Vagina (tissue), 2 donors: ENCODE data around the gene BRICD5. TPM values are rescaled to one million over a fixed set of nuclear protein-coding genes. Genes with fewer than 3 reads are reported as not detected.
"Not testable (repeated sequence)": the region's sequence is repeated elsewhere in the genome, so short reads cannot be mapped to it uniquely, and the experiment has no call there.

Source experiments
- DNase-seq, 2 donors: peaks; one replicate each; pipeline ENCODE4 v3.0.0-alpha.2; 2017; ENCODE audit errors: extremely low spot score in 2 of 2
- H3K27ac ChIP-seq: fragments of 200-600 bp; sonication (generic); one replicate; pipeline ENCODE4 v1.5.1; 2019
- H3K27me3 ChIP-seq: fragments of 200-600 bp; sonication (generic); one replicate; pipeline ENCODE4 v1.5.1; 2019
- H3K36me3 ChIP-seq, 2 donors: fragments of 200-600 bp; sonication (generic); one replicate each; pipeline ENCODE4 v1.5.1; 2017 to 2019
- H3K4me1 ChIP-seq: fragments of 200-600 bp; sonication (generic); one replicate; pipeline ENCODE4 v1.5.1; 2019
- H3K4me3 ChIP-seq, 2 donors: fragments of 200-600 bp; sonication (generic); 1 replicate in 1 of 2; 2 replicates in 1 of 2; pipeline ENCODE4 v1.5.1; 2016 to 2019
- H3K9me3 ChIP-seq: fragments of 200-600 bp; sonication (generic); one replicate; pipeline ENCODE4 v1.5.1; 2019
- CTCF ChIP-seq, 3 experiments: fragments of 450-650 bp in 2 of 3; fragments of 200-600 bp in 1 of 3; sonication (generic) in 1 of 3; IDR thresholded peaks; one replicate each; pipeline ENCODE4 v1.5.1; 2017 to 2019; ENCODE audit warnings: antibody characterized with exemption in 3 of 3, mild to moderate bottlenecking in 2 of 3, moderate library complexity in 2 of 3
- POLR2A ChIP-seq, 2 donors: fragments of 450-650 bp; IDR thresholded peaks; one replicate each; pipeline ENCODE4 v1.6.1; 2017; ENCODE audit warnings: antibody characterized with exemption in 2 of 2, mild to moderate bottlenecking in 2 of 2, moderate library complexity in 2 of 2
- POLR2AphosphoS5 ChIP-seq, 2 donors: sonication (generic); formaldehyde crosslinking; IDR thresholded peaks; one replicate each; pipeline ENCODE4 v1.9.0; 2017; ENCODE audit warnings: antibody characterized with exemption in 2 of 2, mild to moderate bottlenecking in 2 of 2, low read depth in 1 of 2; ENCODE audit not compliant: insufficient read depth in 1 of 2
- intact Hi-C: fragments of 100-400 bp; cut with DNase I; formaldehyde crosslinking; loops from one replicate; pipeline ENCODE4 v1.15.1; 2023
- total RNA-seq: library from RNA; depleted of rRNA; stranded (reverse); fragments of >200 nt; gene quantifications from one replicate; pipeline ENCODE4 v1.2.3, GENCODE V29; 2016

BRICD5 gene
- 9.6 TPM for total RNA-seq

GRCh38 chr16:2210386-2211365 lies at the start of gene BRICD5:
BRICD5 (minus strand) TSS chr16:2210863; CDS start chr16:2210833, 30 bp downstream.
- intact Hi-C loops = no loop called here
- Histone ChIP-seq H3K9me3 (no peaks in the 10 kb centered on the region), H3K27me3 (no peaks in the 10 kb centered on the region), H3K36me3 (peaks cover 0 to 23% of the 10 kb centered on the region in 2 donors), H3K27ac (no peak within 1 kb of the TSS), H3K4me3 (no peak within 1 kb of the TSS), H3K4me1 (peaks cover 43% of the 10 kb centered on the region)
- TF ChIP-seq CTCF (IDR thresholded peaks at IDR 0.05) = no peak
- TF ChIP-seq POLR2AphosphoS5 (IDR thresholded peaks at IDR 0.05; ENCODE audit: insufficient read depth in 1 of 2, low read depth in 1 of 2) = no peak
- no peak for TF ChIP-seq POLR2A (IDR thresholded peaks at IDR 0.05)
- DNase-seq = no peak

GRCh38 chr16:2260250-2260649 lies 49.6 kb upstream of the BRICD5 start:
- H3K4me3 ChIP-seq = no peak overlapping the region
- no peaks in the 10 kb centered on the region for H3K27me3 ChIP-seq
- no peak for DNase-seq
- no peaks in the 10 kb centered on the region for H3K9me3 ChIP-seq
- H3K27ac ChIP-seq = no peak overlapping the region
- H3K36me3 ChIP-seq = peaks cover 2 to 83% of the 10 kb centered on the region in 2 donors
- intact Hi-C loops = no loop called here
- H3K4me1 ChIP-seq = peaks cover 3% of the 10 kb centered on the region
- TF ChIP-seq POLR2A (IDR thresholded peaks at IDR 0.05) = no peak
- TF ChIP-seq CTCF (IDR thresholded peaks at IDR 0.05) = no peak
- TF ChIP-seq POLR2AphosphoS5 (IDR thresholded peaks at IDR 0.05; ENCODE audit: insufficient read depth in 1 of 2, low read depth in 1 of 2) = no peak

- not testable (repeated sequence) for DNase-seq, H3K9me3 ChIP-seq, H3K27ac ChIP-seq, H3K4me3 ChIP-seq, H3K27me3 ChIP-seq, H3K4me1 ChIP-seq
- H3K36me3 ChIP-seq = peaks cover 3 to 88% of the 10 kb centered on the region in 2 donors
- intact Hi-C loops = loop anchor here (10.0 kb wide), 1 partner anchor 256 kb away; the partner anchor contains the start of gene ATP6V0C
Measured at GRCh38 chr16:2258530-2258929, 47.9 kb upstream of the BRICD5 start.

- no peaks in the 10 kb centered on the region for H3K4me1 ChIP-seq
- TF ChIP-seq CTCF (IDR thresholded peaks at IDR 0.05) (no peak), POLR2AphosphoS5 (IDR thresholded peaks at IDR 0.05; ENCODE audit: insufficient read depth in 1 of 2, low read depth in 1 of 2) (no peak), POLR2A (IDR thresholded peaks at IDR 0.05) (no peak)
- H3K27me3 ChIP-seq = no peaks in the 10 kb centered on the region
- no peak for DNase-seq
- no peaks in the 10 kb centered on the region for H3K9me3 ChIP-seq
- H3K27ac ChIP-seq = no peak overlapping the region
- H3K4me3 ChIP-seq = no peak overlapping the region
- intact Hi-C loops = loop anchor here (10.0 kb wide), 1 partner anchor 257 kb away; the partner anchor contains the start of gene ATP6V0C
- peaks cover 3 to 88% of the 10 kb centered on the region in 2 donors for H3K36me3 ChIP-seq
Measured at GRCh38 chr16:2257726-2258125, 47.1 kb upstream of the BRICD5 start.

GRCh38 chr16:2256531-2257140 lies 46.0 kb upstream of the BRICD5 start:
- H3K27me3 ChIP-seq = no peaks in the 10 kb centered on the region
- H3K36me3 ChIP-seq = peaks cover 3 to 77% of the 10 kb centered on the region in 2 donors
- intact Hi-C loops = loop anchor here (10.0 kb wide), 1 partner anchor 258 kb away; the partner anchor contains the start of gene ATP6V0C
- peaks cover 7% of the 10 kb centered on the region for H3K4me1 ChIP-seq
- no peak overlapping the region for H3K27ac ChIP-seq
- no peaks in the 10 kb centered on the region for H3K9me3 ChIP-seq
- DNase-seq = no peak
- H3K4me3 ChIP-seq = no peak overlapping the region
- TF ChIP-seq CTCF (IDR thresholded peaks at IDR 0.05) = no peak
- TF ChIP-seq POLR2AphosphoS5 (IDR thresholded peaks at IDR 0.05; ENCODE audit: insufficient read depth in 1 of 2, low read depth in 1 of 2) = no peak
- TF ChIP-seq POLR2A (IDR thresholded peaks at IDR 0.05) = no peak
